ENCODE measurements around the gene NBPF14.
"Not testable (repeated sequence)": the region's sequence is repeated elsewhere in the genome, so short reads cannot be mapped to it uniquely, and the experiment has no call there.

NBPF14 gene

DNA sequence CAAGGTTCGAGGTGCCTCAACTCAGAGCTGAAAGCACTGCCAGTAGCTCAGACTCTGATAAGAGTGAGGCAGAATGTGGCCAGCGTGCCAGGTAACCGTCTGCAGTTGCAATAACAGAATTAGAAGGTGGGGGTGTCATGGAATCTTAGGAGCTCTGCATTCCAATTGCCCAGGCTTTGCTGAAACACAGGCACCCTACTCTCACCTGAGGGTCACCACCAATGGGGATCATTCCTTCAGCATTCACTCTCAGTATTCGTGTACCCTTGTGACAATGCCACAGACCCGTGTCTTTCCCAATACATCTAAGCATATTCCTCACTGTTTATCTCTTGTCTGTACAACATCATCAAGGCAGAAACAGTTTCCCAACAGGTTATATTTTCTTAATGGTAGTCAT, at the start of gene NBPF14:
Gene NBPF14 (minus strand): TSS at position 101 of the 400 bp plus-strand sequence. CDS start 294 bp downstream, outside the sequence.
- not testable (repeated sequence) for H3K4me3 Mint-ChIP-seq; H3K27me3 Mint-ChIP-seq; H3K36me3 Mint-ChIP-seq (ENCODE audit: low read depth); H3K27ac Mint-ChIP-seq; H3K9me3 Mint-ChIP-seq; H3K4me1 Mint-ChIP-seq (ENCODE audit: low read depth); DNase-seq

GRCh38 chr1:148625451-148625850, 29.6 kb upstream of the NBPF14 start:
- not testable (repeated sequence) for H3K9me3 Mint-ChIP-seq; H3K36me3 Mint-ChIP-seq (ENCODE audit: low read depth); H3K4me1 Mint-ChIP-seq (ENCODE audit: low read depth); DNase-seq; H3K27ac Mint-ChIP-seq; H3K27me3 Mint-ChIP-seq; H3K4me3 Mint-ChIP-seq

- H3K27me3 Mint-ChIP-seq; H3K9me3 Mint-ChIP-seq; H3K4me3 Mint-ChIP-seq; H3K36me3 Mint-ChIP-seq (ENCODE audit: low read depth); DNase-seq; H3K4me1 Mint-ChIP-seq (ENCODE audit: low read depth); H3K27ac Mint-ChIP-seq: not testable (repeated sequence)
These were observed 22.4 kb upstream of the NBPF14 start for GRCh38 chr1:148618216-148618615.

DNA sequence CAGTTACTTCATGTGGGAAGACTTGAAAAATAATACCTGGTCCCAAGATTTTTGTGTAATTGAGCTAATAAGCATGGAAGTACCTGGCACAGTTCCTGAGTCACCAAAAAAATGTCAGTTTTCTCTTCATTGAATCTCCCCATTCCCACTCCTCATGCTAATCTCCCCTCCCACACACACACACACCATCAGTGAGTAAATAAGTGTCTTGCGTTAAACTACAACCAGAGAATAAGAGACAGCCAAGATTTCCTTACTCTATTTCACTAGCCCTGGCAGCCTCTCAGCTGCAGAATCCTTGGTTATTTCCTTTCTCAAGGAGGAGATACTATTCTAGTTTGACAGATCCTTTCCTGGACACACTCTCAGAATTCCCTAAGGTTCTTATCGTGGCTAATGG, 9.5 kb upstream of the NBPF14 start:
- H3K27ac Mint-ChIP-seq; H3K4me3 Mint-ChIP-seq; H3K9me3 Mint-ChIP-seq; H3K27me3 Mint-ChIP-seq; DNase-seq; H3K36me3 Mint-ChIP-seq (ENCODE audit: low read depth); H3K4me1 Mint-ChIP-seq (ENCODE audit: low read depth): not testable (repeated sequence)

- not testable (repeated sequence) for DNase-seq; H3K27me3 Mint-ChIP-seq; H3K4me3 Mint-ChIP-seq; H3K9me3 Mint-ChIP-seq; H3K4me1 Mint-ChIP-seq (ENCODE audit: low read depth); H3K27ac Mint-ChIP-seq; H3K36me3 Mint-ChIP-seq (ENCODE audit: low read depth)
These were observed 451 bp downstream of the NBPF14 start for GRCh38 chr1:148595360-148595759.

GRCh38 chr1:148591098-148591497, 4.7 kb downstream of the NBPF14 start:
- not testable (repeated sequence) for H3K9me3 Mint-ChIP-seq; DNase-seq; H3K27me3 Mint-ChIP-seq; H3K27ac Mint-ChIP-seq; H3K4me1 Mint-ChIP-seq (ENCODE audit: low read depth); H3K36me3 Mint-ChIP-seq (ENCODE audit: low read depth); H3K4me3 Mint-ChIP-seq

DNA sequence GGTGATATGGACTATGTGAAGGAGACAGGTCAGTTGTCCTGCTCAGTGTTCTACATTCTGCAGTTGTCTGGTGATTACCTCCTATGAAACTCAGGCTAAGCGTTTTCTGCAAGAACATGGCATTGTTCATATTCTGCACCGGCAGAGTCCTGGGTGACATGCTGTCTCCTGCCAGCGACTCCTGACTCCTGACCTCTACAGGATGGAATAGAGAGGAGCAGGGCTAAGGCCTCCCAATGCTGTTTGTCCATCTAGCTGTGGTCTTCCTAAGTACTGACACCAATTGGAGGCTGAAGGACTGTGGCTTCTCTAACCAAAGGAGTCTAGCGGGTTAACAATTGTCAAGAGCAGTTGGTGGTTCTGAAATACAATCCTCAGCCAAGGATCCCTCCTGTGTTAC, 63.7 kb downstream of the NBPF14 start:
- H3K27me3 Mint-ChIP-seq; H3K9me3 Mint-ChIP-seq; H3K27ac Mint-ChIP-seq; DNase-seq; H3K4me3 Mint-ChIP-seq; H3K4me1 Mint-ChIP-seq (ENCODE audit: low read depth); H3K36me3 Mint-ChIP-seq (ENCODE audit: low read depth): not testable (repeated sequence)

GRCh38 chr1:148529101-148529567, 66.7 kb downstream of the NBPF14 start:
- peak; percentile 84 for DNase-seq
- H3K9me3 Mint-ChIP-seq; H3K4me1 Mint-ChIP-seq (ENCODE audit: low read depth): not testable (repeated sequence)

DNA sequence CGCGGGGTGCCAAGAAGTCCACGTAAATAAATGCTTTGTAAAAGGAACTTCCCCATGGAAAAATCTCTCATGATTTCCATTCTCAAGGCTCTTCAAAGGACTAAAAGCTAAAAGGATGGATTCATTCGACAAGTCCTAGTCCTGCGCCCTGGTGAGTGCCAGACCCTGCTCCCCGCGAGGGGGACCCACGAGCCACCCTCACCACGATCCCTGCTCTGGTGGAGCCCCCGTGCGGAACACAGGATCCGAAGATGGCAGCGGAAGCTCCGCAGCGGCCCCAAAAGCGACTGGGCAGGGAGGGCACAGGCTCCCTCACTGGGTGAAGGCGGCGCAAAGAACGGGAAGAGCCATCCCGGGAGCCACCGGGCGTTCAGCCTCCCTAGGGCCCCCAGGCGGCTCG, 67.2 kb downstream of the NBPF14 start:
- not testable (repeated sequence) for H3K4me1 Mint-ChIP-seq (ENCODE audit: low read depth); DNase-seq; H3K36me3 Mint-ChIP-seq (ENCODE audit: low read depth); H3K9me3 Mint-ChIP-seq; H3K27me3 Mint-ChIP-seq; H3K27ac Mint-ChIP-seq
- H3K4me3 Mint-ChIP-seq: peak overlapping the region; percentile 72

More at GRCh38 chr1:148529101-148529567, 66.7 kb downstream of the NBPF14 start:
- Mint-ChIP-seq H3K4me3 (peak overlapping the region; percentile 72), H3K27ac (peak overlapping the region; percentile 84)
- not testable (repeated sequence) for H3K27me3 Mint-ChIP-seq; H3K36me3 Mint-ChIP-seq (ENCODE audit: low read depth)

DNA sequence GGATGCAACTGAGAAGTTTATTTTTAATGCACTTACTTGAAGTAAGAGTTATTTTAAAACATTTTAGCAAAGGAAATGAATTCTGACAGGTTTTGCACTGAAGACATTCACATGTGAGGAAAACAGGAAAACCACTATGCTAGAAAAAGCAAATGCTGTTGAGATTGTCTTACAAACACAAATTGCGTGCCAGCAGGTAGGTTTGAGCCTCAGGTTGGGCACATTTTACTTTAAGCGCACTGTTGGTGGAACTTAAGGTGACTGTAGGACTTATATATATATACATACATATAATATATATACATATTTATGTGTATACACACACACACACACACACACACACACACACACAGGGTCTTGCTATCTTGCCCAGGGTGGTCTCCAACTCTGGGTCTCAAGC, 69.2 kb downstream of the NBPF14 start:
- DNase-seq; H3K36me3 Mint-ChIP-seq (ENCODE audit: low read depth); H3K27me3 Mint-ChIP-seq; H3K4me3 Mint-ChIP-seq; H3K27ac Mint-ChIP-seq; H3K9me3 Mint-ChIP-seq; H3K4me1 Mint-ChIP-seq (ENCODE audit: low read depth): not testable (repeated sequence)

- Mint-ChIP-seq H3K27ac (peak overlapping the region; percentile 99), H3K4me3 (peak overlapping the region; percentile 73)
- peak; percentile 43 for DNase-seq
- H3K9me3 Mint-ChIP-seq; H3K27me3 Mint-ChIP-seq; H3K4me1 Mint-ChIP-seq (ENCODE audit: low read depth); H3K36me3 Mint-ChIP-seq (ENCODE audit: low read depth): not testable (repeated sequence)
These were observed 72.3 kb downstream of the NBPF14 start for GRCh38 chr1:148523205-148524144.

DNA sequence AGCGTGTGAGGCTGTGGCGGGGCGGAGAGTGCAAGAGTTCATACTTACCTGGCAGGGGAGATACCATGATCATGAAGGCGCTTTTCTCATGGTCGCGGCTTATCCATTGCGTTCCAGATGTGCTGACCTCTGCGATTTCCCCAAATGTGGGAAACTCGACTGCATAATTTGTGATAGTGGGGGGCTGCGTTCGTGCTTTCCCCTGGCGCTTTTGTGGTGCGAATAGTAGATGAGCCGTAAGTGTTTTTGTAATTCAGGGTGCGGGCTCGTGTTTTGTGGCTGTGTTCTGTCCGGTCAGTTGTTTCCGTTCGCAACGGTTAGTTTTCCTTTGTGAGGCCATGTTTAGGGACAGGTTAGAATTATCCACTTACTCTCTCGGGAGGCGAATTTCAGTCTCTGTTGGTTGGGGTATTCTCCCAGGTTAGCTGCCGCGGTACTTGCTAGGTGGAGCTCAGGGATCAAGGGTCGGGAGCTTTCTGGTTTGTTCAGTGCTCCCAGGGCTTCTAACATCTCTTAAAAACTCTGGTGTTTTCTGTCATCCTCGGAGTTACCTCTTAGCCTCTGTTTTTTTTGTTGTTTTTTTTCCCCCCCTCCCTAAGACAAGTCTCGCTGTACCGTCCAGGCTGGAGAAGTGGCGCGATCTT, 73.1 kb downstream of the NBPF14 start:
- H3K36me3 Mint-ChIP-seq (ENCODE audit: low read depth); H3K27me3 Mint-ChIP-seq; H3K4me1 Mint-ChIP-seq (ENCODE audit: low read depth); H3K9me3 Mint-ChIP-seq: not testable (repeated sequence)
- Mint-ChIP-seq H3K27ac (peak overlapping the region; percentile 99), H3K4me3 (peak overlapping the region; percentile 73)
- DNase-seq: peak; percentile 91

DNA sequence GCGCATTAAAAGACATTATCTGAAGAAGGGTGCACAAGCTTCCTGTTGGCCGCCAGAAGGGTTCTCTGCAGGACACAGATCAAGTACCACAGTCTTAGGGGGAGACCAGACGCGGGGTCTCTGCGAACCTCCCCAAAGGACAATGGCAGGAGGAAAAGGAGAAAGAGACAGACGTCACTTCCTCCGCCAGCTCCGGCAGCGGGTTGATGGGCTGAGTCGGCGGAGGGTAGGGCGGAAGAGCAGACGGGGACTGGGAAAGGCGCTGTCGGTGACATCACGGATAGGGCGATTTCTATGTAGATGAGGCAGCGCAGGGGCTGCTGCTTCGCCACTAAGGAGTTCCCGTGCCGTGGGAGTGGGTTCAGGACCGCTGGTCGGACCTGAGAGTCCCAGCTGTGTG, 73.7 kb downstream of the NBPF14 start:
- not testable (repeated sequence) for H3K4me1 Mint-ChIP-seq (ENCODE audit: low read depth); H3K9me3 Mint-ChIP-seq; H3K27me3 Mint-ChIP-seq; H3K36me3 Mint-ChIP-seq (ENCODE audit: low read depth)
- DNase-seq: peak; percentile 84
- peak overlapping the region; percentile 99 for H3K27ac Mint-ChIP-seq
- peak overlapping the region; percentile 80 for H3K4me3 Mint-ChIP-seq

DNA sequence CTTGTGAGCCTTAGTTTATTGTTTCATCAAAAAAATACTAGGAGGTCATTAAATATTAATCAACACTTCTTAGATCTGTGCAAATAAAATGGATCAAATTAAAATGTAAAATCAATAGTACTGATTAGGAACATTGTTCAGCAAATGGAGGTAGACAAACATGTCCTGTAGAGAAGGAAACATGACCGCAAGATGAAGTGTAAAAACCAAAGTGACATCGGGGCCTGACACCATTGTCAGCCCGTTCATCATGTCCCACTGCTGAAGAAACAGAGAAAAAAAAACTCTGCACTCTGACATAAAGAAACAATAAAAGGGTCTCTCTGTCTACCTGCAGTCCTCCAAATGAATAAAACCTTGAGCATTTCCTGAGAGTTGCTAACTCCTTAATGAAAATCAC, 81.5 kb downstream of the NBPF14 start:
- H3K4me3 Mint-ChIP-seq; H3K27me3 Mint-ChIP-seq; H3K36me3 Mint-ChIP-seq (ENCODE audit: low read depth); H3K27ac Mint-ChIP-seq; DNase-seq; H3K9me3 Mint-ChIP-seq: not testable (repeated sequence)
- peaks cover 21% of the 10 kb centered on the region for H3K4me1 Mint-ChIP-seq (ENCODE audit: low read depth)

GRCh38 chr1:148512571-148513184, 83.1 kb downstream of the NBPF14 start:
- peak overlapping the region; percentile 77 for H3K27ac Mint-ChIP-seq
- not testable (repeated sequence) for H3K9me3 Mint-ChIP-seq; H3K27me3 Mint-ChIP-seq; H3K36me3 Mint-ChIP-seq (ENCODE audit: low read depth)
- H3K4me1 Mint-ChIP-seq (ENCODE audit: low read depth): peaks cover 20% of the 10 kb centered on the region
- peak overlapping the region; percentile 31 for H3K4me3 Mint-ChIP-seq
- DNase-seq: peak; percentile 51

All from activated T-cell treated with anti-CD3 and anti-CD28 coated beads, Interleukin-2, amount 50 U/mL, for 24 hours (primary cell).